HG03432 (cell line): ENCODE data around the gene NDUFS6.
"Not testable (repeated sequence)": the region's sequence is repeated elsewhere in the genome, so short reads cannot be mapped to it uniquely, and the experiment has no call there.

Source experiments
- ATAC-seq: cut with Tn5 transposase; IDR thresholded peaks from one replicate; pipeline ENCODE4 v1.9.1; 2021; ENCODE audit warnings: mild to moderate bottlenecking, moderate library complexity; ENCODE audit not compliant: unreplicated experiment

Gene NDUFS6

DNA sequence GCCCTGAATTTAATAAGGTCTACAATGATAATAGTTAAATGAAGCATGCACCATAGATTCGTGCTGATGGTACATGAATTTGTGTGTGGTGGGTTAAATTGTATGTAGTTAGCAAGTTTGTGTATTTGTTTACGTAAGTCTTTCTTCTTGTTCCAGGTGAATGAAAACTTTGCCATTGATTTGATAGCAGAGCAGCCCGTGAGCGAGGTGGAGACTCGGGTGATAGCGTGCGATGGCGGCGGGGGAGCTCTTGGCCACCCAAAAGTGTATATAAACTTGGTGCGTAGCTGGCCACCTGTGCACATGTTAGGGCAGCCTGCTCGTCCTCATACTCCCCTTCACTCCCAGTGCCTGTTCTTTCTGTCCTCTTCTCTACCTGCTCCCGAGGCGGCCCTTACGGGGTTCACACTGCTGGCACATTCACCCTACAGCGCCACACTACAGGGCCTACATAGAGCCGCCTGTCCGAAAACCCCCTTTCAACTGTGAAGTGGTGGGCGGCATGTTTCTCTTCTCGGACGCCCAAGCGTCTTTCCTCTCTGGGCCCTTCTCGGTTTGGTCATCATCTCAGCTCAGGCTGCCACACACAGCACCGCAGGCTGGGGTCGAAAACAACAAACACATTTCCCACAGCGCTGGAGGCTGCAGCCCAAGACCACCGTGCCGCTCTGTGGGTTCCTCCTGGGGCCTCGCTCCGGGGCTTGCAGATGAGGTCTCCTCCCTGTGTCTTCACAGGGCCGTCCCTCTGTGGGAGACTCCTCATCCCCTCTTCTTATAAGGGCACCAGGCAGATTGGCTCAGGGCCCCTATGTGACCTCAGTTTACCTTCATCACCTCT is 13.2 kb downstream of the NDUFS6 start:
- ATAC-seq: no peak

DNA sequence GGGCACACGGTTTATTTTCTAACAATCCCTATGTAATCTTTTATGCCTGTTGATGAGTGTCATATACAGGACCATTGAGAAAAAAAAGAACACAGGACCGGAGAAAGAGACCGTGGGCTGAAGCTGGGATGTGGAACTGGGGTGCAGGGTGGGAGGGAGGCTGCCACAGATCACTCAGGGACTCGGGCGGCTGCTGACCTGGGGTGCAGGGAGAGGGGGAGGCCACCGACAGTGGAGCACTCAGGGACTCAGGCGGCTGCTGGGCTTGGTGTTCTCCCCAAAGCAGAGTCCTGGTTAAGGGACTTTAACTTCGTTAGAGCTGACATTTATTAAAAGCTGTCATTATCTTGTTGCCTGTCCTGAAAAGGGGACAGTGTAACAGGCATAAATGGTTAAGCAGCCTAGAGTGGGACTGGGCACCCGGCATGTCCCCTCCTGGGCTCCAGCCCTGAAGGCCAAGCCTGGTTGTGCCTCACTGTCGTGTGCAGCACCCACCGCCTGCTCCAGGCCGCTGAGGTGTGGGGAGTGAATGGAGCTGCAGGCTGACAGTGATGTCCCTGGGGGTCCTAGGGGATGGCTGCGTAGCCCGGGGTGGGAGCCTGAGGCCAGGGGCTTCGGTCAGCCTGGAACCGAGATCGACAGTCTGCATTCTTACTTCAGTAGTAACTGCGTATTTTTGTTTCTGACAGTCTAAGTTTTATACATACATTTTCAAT is 14.0 kb downstream of the NDUFS6 start:
- no peak for ATAC-seq

DNA sequence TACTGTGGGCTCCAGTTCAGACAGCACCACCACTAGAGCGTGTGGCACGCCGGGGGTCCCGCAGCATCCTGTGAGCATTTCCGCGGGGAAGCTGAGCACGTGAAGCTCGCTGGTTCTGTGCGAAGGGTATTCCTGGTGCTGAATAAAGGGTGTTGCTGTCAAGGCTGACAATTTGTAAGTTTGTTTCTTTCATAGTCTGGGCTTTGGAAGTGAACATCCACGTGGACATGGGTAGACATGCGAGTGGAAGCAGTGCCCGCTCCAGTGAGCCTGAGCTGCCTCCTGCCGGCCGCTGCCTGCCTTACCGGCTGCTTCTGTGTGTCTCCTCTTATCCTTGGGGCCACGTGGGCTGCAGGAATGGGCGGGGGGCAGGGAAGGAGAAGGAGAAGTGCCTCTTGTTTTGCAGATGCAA is 14.7 kb downstream of the NDUFS6 start:
- ATAC-seq: no peak

DNA sequence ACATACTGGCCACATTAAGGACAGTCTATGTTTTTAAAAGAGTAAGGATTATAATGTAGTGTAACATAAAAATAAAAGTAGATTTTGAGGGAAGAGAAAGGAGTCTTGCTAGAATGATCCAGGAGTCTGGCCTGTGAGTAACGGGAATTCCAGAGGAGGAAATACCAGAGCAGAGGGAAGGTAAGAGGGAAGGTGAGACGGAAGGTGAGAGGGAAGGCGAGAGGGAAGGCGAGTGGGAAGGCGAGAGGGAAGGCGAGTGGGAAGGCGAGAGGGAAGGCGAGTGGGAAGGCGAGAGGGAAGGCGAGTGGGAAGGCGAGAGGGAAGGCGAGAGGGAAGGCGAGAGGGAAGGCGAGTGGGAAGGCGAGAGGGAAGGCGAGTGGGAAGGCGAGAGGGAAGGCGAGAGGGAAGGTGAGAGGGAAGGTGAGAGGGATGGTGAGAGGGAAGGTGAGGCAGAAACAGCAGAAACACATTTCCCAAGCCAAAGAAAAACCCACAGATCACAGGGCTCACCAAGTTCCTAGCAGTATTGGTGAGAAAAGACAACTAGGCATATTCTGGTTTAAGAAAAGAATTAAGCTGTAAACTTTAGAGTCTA is 15.4 kb downstream of the NDUFS6 start:
- ATAC-seq: not testable (repeated sequence)

DNA sequence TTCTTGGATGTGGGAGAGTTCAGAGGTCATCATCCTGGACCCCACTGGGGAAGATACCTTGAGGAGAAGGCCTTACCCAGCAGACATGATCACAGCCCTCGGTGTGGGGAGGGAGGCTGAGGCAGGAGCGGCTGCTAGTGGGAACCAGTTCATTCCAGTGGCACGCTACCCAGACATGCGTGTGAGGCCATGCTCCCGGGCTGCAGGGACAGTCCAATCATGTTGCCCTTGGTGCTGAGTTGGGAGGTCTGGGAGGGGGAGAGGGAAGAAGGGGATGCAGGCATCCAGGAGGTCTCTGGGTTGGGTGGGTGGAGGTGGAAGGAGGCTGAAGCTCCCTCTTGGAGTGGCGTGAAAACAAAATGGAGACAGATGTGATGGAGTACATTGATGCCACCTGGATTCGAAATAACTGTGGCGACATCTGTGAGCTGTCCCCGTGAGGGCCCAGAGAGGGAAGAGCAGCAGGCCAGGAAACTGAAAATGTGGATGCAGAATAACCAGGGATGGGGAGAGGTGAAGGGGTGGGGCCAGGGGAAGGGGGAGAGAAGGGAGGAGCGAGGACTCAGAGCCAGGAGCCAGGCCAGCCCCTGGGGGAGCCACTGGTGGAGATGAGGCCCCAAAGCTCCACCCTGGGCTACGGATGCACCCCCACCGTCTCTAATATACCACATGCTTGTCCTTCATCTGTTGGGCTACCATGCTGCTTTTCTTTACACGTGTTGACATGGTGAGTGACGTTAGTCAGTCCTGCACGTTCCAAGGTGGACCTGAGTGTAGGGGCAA is 16.2 kb downstream of the NDUFS6 start:
- ATAC-seq: no peak

DNA sequence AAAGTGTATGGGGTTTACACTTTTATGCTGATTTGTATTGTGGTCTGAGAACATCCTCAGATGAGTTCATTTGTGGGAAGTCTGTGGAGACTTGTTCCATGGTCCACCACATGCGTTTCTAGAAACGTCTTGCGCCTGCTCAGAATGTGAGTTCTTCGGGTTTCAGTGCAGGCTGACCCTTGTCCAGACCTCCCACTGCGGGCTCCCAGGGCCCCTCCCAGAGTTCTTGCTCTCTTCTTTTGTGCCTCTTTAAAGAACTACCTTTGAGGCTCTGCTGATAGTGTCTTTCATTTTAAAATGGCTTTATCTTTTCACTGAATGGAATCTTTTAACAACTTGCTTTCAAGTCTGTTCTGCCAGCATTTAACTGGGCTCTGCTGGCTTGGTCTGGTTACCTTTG is 17.6 kb downstream of the NDUFS6 start:
- no peak for ATAC-seq

DNA sequence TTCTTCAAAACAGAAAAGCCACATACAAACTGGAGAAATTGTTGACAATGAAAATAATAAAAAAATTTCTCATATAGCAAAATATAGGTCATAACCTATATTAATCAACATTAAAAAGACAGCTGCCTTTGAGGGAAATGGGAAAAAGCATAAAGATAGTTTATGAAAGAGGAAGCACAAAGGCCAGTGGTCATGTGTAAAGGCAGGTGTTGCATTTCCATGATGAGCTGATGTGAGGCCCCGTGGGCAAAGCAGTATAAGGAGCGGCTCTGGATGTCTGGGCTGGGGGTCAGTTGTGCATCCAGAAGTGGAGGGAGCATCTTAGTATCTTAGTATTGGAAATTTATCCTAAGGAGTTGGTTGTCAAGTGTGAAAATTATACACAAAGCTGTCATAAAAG is 18.3 kb downstream of the NDUFS6 start:
- no peak for ATAC-seq

DNA sequence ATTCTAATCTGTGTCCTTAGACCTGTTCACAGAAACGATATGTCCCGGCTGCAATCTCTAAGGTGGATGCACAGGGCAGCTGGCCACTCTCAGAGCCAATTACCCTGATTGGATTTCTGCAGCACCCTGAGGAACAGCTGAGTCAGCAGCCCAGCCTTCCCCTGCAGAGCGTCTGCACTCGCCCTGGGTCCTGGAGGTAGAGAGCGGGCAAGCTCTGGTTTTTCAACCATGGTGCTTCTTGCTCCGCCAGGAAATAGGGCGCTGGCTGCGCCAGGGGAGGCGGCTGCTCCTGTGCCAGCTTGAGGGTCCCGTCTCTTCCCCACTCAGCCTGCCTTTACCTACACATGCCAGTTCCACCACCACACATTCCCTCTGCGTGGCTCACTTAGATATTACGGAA is 19.2 kb downstream of the NDUFS6 start:
- no peak for ATAC-seq

DNA sequence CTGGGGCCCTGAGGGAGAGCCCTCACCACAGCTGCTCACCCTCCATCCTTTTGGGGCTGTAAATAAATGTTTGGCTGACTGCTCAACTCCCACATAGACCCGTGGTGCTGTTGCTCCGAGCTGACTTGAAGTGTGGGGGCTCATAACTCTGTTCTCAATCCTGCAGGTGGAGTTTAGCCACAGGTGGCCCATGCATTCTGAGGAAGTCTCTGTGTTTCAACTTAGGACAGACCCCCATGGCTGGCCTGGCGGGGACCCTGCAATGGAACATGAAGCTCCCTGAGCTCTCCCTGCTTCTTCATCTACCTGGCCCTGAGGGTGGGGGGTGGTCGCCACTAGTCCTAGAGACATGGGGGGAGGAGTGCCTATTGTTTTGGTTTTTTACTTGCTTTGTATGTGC is 19.7 kb downstream of the NDUFS6 start:
- ATAC-seq: no peak

DNA sequence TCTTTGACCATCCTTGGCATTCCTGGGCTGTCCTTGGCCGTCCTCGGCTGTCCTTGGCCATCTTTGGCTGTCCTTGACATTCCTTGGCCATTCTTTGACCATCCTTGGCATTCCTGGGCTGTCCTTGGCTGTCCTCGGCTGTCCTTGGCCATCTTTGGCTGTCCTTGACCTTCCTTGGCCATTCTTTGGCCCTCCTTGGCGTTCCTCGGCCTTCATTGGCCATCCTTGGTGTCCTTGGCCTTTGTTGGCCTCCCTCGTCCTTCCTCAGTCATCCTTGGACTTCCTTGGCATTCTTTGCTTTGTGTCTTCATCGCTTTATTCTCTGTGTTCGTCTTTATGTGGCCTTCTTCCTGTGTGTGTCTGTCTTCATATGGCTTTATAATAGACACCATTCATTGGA is 20.7 kb downstream of the NDUFS6 start:
- no peak for ATAC-seq

DNA sequence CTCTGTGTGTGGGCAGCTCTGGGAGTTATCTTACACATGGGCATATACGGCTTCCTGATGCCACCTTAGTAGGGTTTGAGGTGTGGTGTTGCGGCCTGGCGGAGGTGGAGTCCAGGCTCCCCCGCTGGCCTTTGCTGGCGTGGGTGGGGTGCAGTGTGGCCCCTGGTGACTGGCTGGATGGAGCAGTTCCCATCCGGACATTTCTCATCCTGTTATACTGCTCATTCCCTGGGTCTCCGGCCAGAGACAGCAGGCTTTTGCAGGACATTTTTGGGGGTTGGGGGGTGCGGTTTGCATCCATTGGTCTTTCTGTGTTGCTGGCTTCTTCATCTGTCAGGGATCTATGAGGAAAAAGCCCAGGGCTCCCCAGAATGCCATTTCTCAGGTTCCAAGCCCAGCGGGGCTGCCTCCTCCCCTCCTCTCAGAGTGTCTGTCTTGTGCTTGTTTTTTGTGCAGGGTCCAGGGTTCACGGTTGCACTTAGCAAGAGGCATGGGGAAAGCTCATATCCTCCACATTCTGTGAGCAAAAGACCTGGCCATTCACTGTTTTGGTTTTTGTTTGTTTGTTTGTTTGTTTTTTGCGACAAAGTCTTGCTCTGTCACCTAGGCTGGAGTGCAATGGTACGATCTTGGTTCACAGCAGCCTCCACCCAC is 22.3 kb downstream of the NDUFS6 start:
- ATAC-seq: no peak

DNA sequence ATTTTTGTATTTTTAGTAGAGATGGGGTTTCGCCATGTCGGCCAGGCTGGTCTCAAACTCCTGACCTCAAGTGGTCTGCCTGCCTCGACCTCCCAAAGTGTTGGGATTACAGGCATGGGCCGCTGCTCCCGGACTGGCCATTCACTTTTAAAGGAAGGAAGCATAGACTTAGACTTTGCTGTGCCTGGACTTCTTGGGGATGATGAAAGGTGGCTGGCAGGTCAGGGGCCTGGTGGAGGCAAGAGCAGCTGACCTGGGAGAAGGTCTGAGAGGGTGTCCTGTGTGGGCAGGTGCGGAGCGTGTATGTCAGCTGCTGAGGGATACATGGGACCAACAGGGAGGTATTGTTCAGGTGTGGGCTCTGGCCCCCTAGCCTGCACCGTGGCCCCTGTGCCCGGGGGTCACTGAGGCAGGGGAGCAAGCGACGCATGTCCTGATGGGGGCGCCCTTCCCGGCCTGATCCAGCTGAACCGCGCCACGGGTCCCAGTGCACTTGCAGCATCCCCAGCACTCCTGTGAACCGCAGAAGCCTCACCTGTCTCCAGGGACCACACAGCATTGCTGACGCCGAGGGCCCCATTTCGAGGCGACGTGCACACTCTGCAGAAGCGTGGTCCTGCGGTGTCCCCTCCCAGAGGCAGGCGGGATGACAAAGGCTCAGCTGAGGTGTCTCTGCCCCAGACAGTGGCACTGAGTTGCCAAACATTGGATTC is 23.1 kb downstream of the NDUFS6 start:
- no peak for ATAC-seq

DNA sequence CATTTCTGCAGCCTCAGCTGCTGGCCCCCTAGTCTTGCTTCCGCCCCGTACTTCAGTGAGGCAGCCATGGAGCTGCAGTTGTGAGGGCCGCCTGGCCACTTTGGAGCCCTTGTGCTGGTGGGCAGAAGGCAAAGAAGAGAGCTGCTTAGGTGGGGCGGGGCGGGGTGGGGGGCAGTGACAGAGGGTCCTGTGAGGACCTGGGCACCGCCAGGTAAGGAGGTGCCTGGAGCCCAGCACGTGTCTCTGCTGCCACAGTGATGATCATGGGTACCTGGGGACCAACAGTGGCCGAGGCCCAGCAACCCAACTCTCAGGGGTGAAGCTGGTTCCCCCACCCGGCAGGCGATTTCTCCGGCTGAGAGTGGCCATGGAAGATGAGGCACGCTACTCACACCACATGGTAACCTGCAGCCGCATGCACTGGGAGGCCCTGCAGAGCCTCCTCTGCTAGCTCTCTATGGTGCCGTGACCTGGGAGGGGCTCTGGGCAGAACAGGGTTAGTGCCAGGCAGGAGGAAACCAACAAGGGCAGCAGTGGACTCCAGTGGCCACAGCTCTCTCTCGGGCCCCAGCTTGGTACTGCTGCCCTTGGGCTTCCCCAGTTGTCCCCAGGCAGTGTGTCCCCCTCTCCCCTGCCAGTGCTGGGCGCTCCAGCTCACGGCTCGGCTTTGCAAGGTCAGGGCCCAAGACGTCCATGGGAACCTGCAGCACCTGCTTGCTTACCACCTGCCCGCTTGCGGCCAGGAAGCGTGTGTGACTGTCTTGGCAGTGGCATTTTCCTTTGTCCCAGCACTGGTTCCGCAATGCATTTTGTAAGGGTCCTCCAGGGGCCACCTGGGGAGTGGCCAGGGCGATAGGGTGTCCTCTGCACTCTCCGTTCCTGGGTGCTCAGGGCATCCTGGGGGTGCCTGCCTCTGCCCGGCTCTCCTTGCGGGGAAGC is 24.0 kb downstream of the NDUFS6 start:
- no peak for ATAC-seq

DNA sequence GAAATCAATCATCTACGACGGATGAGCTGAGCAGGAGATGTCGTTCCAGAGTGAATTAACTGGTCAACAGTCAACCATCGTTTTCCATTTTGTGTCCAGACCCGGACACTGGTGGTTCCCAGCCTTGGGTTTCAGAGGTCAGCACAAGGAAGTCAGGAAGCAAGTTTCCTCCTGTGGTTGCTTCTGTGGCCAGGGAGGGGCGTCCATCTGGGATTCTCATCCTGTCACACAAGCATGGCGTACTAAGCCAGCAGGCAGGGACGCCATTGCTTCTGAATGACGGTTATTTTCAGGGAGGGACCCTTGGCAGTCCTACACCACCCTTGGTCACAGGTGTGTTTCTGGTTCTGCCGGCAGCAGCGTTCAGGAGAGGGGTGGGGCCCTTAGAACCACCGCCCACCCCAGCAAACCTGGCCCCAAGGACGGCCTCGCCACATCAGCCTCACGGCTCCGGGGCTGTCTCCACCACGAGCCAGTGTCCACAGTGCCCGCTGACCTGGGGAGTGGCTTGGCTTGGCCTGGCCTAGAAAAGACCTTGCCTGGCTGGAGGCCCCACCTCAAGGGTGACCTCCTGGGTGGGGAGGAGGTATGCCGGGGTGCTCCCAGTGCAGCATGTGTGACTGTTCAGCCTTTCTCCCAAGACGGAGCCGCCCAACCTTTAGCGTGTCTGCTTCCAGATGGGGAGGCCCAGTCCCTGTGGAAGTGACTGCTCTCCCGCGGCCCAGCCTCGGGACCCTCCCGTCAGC is 25.2 kb downstream of the NDUFS6 start:
- ATAC-seq: no peak

DNA sequence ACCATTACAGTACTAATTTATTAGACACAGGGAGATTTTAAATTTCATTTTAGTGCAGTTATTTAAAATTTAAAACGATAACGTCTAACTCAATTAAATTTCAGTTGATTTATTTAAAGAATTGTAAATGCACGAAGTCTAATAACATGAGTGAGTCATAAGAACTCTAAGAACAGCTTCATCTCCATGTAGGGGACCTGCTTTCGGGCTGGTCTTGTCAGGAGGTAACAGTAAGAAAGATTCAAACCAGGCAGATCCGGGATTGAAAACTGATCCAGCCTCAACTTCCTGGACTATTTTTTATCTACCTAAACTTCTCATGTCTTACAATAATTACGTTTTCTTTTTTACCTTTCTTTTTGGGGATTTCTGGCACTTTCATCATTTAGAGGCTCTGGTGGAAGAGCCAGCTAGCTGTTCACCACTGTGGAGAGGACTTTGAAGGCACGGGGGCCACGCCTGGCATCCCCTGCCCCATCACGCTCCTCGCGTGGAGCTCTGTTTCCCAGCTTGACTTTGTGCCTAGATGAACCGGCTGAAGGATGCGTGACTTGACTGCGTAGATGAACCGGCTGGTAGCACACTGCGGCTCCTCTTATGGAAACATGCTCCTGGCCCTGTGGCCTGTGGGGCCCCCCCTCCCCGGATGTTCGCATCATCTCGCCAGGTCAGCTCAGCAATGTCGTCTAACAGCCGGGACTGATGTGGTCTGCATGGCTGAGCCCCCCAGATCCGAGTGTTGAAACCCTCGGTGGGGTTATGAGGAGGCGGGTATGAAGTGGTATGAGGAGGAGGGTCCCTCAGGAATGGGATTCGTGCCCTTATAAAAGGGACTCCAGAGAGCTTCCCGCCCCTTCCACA is 26.0 kb downstream of the NDUFS6 start:
- ATAC-seq: peak; percentile 12

DNA sequence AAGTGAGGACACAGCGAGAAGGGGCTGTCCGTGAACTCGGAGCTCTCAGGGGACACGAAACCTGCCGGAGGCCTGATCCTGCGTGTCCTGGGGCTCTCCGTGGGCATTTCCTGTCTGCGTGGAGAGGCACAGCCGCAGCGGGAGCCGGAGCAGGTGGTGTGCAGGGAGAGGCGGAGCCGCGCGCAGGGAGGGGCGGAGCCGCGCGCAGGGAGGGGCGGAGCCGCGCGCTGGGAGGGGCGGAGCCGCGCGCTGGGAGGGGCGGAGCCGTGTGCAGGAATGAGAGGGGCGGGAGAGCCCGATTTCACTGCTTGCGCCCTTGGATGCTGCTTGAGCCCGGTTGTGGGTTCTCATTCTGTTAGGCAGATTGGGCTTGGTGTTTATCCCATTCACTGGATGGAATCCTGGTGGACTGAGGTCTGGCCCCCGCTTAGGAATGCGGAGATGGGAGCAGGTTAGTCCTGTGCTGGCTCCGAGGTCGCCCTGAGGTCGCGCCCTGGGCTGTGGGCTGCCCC is 26.7 kb downstream of the NDUFS6 start:
- ATAC-seq: peak; percentile 55

DNA sequence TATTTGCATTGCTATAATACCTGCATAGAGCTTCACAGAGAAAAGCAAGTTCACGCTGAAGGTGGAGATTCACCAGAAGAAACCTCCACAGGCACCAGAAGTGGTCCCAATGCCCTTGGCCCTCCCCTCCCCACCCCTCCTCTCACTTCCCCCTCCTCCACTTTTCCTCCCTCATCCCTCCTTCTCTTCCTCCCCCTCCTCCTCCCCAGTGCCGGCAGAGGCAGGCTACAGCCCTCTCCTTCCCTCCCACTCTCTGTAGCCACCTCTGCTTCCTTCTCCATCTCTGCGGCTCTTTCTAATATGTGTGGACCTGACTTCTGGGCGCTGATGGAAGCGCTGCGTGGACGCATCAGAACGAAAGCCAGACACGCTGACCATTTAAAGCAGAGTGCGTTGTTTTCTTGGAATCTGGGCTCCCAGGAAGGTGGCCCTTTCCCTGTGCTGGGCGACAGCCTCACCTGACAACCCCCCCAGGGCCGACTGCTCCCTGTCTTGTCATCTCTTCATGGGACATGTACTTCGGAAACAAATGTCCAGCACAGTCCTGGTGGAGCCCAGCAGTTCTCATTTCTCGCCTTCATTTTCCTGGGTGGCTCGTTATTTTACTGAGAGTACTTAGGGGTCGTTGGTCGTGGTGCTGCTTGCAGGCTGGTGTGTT is 29.5 kb downstream of the NDUFS6 start:
- no peak for ATAC-seq
